Esophagus muscularis mucosa (tissue), 4 donors: ENCODE data around the gene SPECC1. TPM values are rescaled to one million over a fixed set of nuclear protein-coding genes. Genes with fewer than 3 reads are reported as not detected.

ENCODE experiments used
- DNase-seq: peaks from one replicate; pipeline ENCODE4 v3.0.0-alpha.2; 2017; ENCODE audit errors: extremely low spot score
- H3K27ac ChIP-seq, 4 donors: fragments of 200-600 bp; sonication (generic); replicated peaks in 1 of 4; 1 replicate in 3 of 4; 2 replicates in 1 of 4; pipeline ENCODE4 v1.5.1; 2016 to 2019; ENCODE audit warnings: mild to moderate bottlenecking in 1 of 4
- H3K27me3 ChIP-seq, 4 donors: fragments of 200-600 bp; sonication (generic); one replicate each; pipeline versions ENCODE4 v1.5.1 to v1.6.0; 2016 to 2019
- H3K36me3 ChIP-seq, 4 donors: fragments of 200-600 bp; sonication (generic); one replicate each; pipeline ENCODE4 v1.5.1; 2016 to 2019
- H3K4me1 ChIP-seq, 4 donors: fragments of 200-600 bp; sonication (generic); one replicate each; pipeline ENCODE4 v1.5.1; 2016 to 2019
- H3K4me3 ChIP-seq, 4 donors: fragments of 200-600 bp; sonication (generic); 1 replicate in 2 of 4; 2 replicates in 2 of 4; pipeline ENCODE4 v1.5.1; 2016 to 2019; ENCODE audit warnings: mild to moderate bottlenecking in 4 of 4, moderate library complexity in 1 of 4
- H3K9me3 ChIP-seq, 4 donors: fragments of 200-600 bp; sonication (generic); 1 replicate in 3 of 4; 2 replicates in 1 of 4; pipeline ENCODE4 v1.5.1; 2016 to 2019
- CTCF ChIP-seq, 3 experiments: fragments of 200-600 bp in 2 of 3; fragments of 450-650 bp in 1 of 3; sonication (generic) in 2 of 3; IDR thresholded peaks; one replicate each; pipeline ENCODE4 v1.5.1; 2017 to 2019; ENCODE audit warnings: antibody characterized with exemption in 3 of 3, mild to moderate bottlenecking in 2 of 3, moderate library complexity in 1 of 3
- EP300 ChIP-seq: sonication (generic); formaldehyde crosslinking; IDR thresholded peaks from one replicate; pipeline ENCODE4 v1.6.1; 2017; ENCODE audit warnings: antibody characterized with exemption
- POLR2A ChIP-seq: fragments of 450-650 bp; IDR thresholded peaks from one replicate; pipeline ENCODE4 v1.6.1; 2017; ENCODE audit warnings: antibody characterized with exemption, moderate library complexity, mild to moderate bottlenecking, low read depth
- POLR2AphosphoS5 ChIP-seq, 2 donors: sonication (generic); formaldehyde crosslinking; IDR thresholded peaks; one replicate each; pipeline ENCODE4 v1.6.1; 2017; ENCODE audit warnings: antibody characterized with exemption in 2 of 2
- WGBS: methylation state at CpG from one replicate; pipeline ENCODE4 v1.1.5; 2018; 5-methylcytosine and 5-hydroxymethylcytosine counted together
- intact Hi-C: fragments of 100-400 bp; cut with DNase I; formaldehyde crosslinking; loops from one replicate; pipeline ENCODE4 v1.15.1; 2023
- total RNA-seq, 4 donors: library from RNA; depleted of rRNA; stranded (reverse); fragments of >200 nt; gene quantifications; one replicate each; pipeline versions ENCODE4 v1.1.0 to v1.2.1, GENCODE V29; 2016

The SPECC1 gene
- total RNA-seq, 4 donors from 2014 or later: 16.7 to 28.8 (median 24.7) TPM

- Histone ChIP-seq H3K27me3 (no peaks in the 10 kb centered on the region), H3K9me3 (peaks cover 0 to 6% (median 2%) of the 10 kb centered on the region in 4 donors), H3K4me3 (no peak overlapping the region), H3K36me3 (peaks cover 0 to 20% (median 12%) of the 10 kb centered on the region in 4 donors), H3K4me1 (no peaks in the 10 kb centered on the region), H3K27ac (no peak overlapping the region)
- DNase-seq: no peak
- 88% methylated on average over 2 of the region's 2 CpGs for WGBS
- TF ChIP-seq CTCF (IDR thresholded peaks at IDR 0.05): no peak
- TF ChIP-seq POLR2A: no peak
- no peak for TF ChIP-seq POLR2AphosphoS5 (IDR thresholded peaks at IDR 0.05)
- no peak for TF ChIP-seq EP300
- intact Hi-C loops: no loop called here
Observed at GRCh38 chr17:20254541-20254940, 245.4 kb downstream of the SPECC1 start.

GRCh38 chr17:20256144-20256543 lies 247.0 kb downstream of the SPECC1 start:
- DNase-seq: no peak
- Histone ChIP-seq H3K9me3 (peaks cover 0 to 6% (median 0%) of the 10 kb centered on the region in 4 donors), H3K27me3 (no peaks in the 10 kb centered on the region), H3K36me3 (peaks cover 0 to 29% (median 20%) of the 10 kb centered on the region in 4 donors), H3K27ac (no peak overlapping the region), H3K4me3 (no peak overlapping the region), H3K4me1 (no peaks in the 10 kb centered on the region)
- intact Hi-C loops: no loop called here
- 95% methylated on average over 2 of the region's 2 CpGs for WGBS
- TF ChIP-seq CTCF (IDR thresholded peaks at IDR 0.05) (no peak), EP300 (no peak), POLR2A (no peak), POLR2AphosphoS5 (IDR thresholded peaks at IDR 0.05) (no peak)

- no peaks in the 10 kb centered on the region for H3K27me3 ChIP-seq
- H3K36me3 ChIP-seq: peaks cover 0 to 29% (median 20%) of the 10 kb centered on the region in 4 donors
- intact Hi-C loops: no loop called here
- TF ChIP-seq CTCF (IDR thresholded peaks at IDR 0.05) (no peak), EP300 (no peak), POLR2A (no peak), POLR2AphosphoS5 (IDR thresholded peaks at IDR 0.05) (no peak)
- WGBS: 100% methylated on average over 1 of the region's 1 CpG
- DNase-seq: no peak
- peaks cover 0 to 6% (median 0%) of the 10 kb centered on the region in 4 donors for H3K9me3 ChIP-seq
- no peak overlapping the region for H3K4me3 ChIP-seq
- H3K27ac ChIP-seq: no peak overlapping the region
- H3K4me1 ChIP-seq: no peaks in the 10 kb centered on the region
Observed at GRCh38 chr17:20257008-20257407, 247.8 kb downstream of the SPECC1 start.

- H3K27me3 ChIP-seq: no peaks in the 10 kb centered on the region
- H3K4me3 ChIP-seq: no peak overlapping the region
- intact Hi-C loops: no loop called here
- no peak overlapping the region for H3K27ac ChIP-seq
- TF ChIP-seq CTCF (IDR thresholded peaks at IDR 0.05) (no peak), EP300 (no peak), POLR2AphosphoS5 (IDR thresholded peaks at IDR 0.05) (no peak), POLR2A (no peak)
- peaks cover 0 to 6% (median 0%) of the 10 kb centered on the region in 4 donors for H3K9me3 ChIP-seq
- no peak for DNase-seq
- WGBS: 81% methylated on average over 3 of the region's 3 CpGs
- H3K36me3 ChIP-seq: peaks cover 0 to 29% (median 20%) of the 10 kb centered on the region in 4 donors
- H3K4me1 ChIP-seq: no peaks in the 10 kb centered on the region
Observed at GRCh38 chr17:20257798-20258197, 248.6 kb downstream of the SPECC1 start.

GRCh38 chr17:20259668-20260067 lies 250.5 kb downstream of the SPECC1 start:
- peaks cover 0 to 29% (median 20%) of the 10 kb centered on the region in 4 donors for H3K36me3 ChIP-seq
- H3K4me3 ChIP-seq: no peak overlapping the region
- H3K4me1 ChIP-seq: no peaks in the 10 kb centered on the region
- DNase-seq: no peak
- peaks cover 0 to 6% (median 0%) of the 10 kb centered on the region in 4 donors for H3K9me3 ChIP-seq
- intact Hi-C loops: no loop called here
- TF ChIP-seq EP300: no peak
- no peak for TF ChIP-seq POLR2A
- no peak for TF ChIP-seq CTCF (IDR thresholded peaks at IDR 0.05)
- no peak for TF ChIP-seq POLR2AphosphoS5 (IDR thresholded peaks at IDR 0.05)
- no peaks in the 10 kb centered on the region for H3K27me3 ChIP-seq
- 95% methylated on average over 4 of the region's 4 CpGs for WGBS
- H3K27ac ChIP-seq: no peak overlapping the region
